Large intestine (tissue), 3 donors: ENCODE results near the gene CLMP. TPM values are rescaled to one million over a fixed set of nuclear protein-coding genes. Genes with fewer than 3 reads are reported as not detected.
"Not testable (repeated sequence)": the region's sequence is repeated elsewhere in the genome, so short reads cannot be mapped to it uniquely, and the experiment has no call there.

ENCODE experiments used
- DNase-seq, 2 donors: peaks; one replicate each; pipeline versions ENCODE4 v3.0.0 to v3.0.0-alpha.2; 2013
- H3K27ac ChIP-seq: one replicate; pipeline ENCODE4 v1.5.1; 2013; ENCODE audit warnings: low read length
- H3K27me3 ChIP-seq: 2 replicates; pipeline ENCODE4 v1.6.1; 2013; ENCODE audit warnings: low read length; ENCODE audit not compliant: control insufficient read depth, insufficient read depth
- H3K36me3 ChIP-seq: 2 replicates; pipeline ENCODE4 v1.6.1; 2013; ENCODE audit warnings: low read length; ENCODE audit not compliant: control insufficient read depth, insufficient read depth
- H3K4me1 ChIP-seq: one replicate; pipeline ENCODE4 v1.6.1; 2013; ENCODE audit warnings: low read length; ENCODE audit not compliant: control insufficient read depth, insufficient read depth
- H3K4me3 ChIP-seq: one replicate; pipeline ENCODE4 v1.5.1; 2013; ENCODE audit warnings: low read length
- H3K9me3 ChIP-seq: one replicate; pipeline ENCODE4 v1.6.1; 2013; ENCODE audit warnings: mild to moderate bottlenecking, low read depth, low read length, moderate library complexity; ENCODE audit not compliant: control insufficient read depth
- WGBS: methylation state at CpG from one replicate; pipeline ENCODE4 v1.1.5; 2013; ENCODE audit warnings: low lambda C conversion rate; ENCODE audit not compliant: insufficient coverage; 5-methylcytosine and 5-hydroxymethylcytosine counted together
- polyA plus RNA-seq: library from polyadenylated mRNA; unstranded; fragments of 120-200 nt; gene quantifications from one replicate; pipeline ENCODE4 v1.2.1, GENCODE V29; 2013

The CLMP gene
- polyA plus RNA-seq, 1 donor, result 17.5 TPM

GRCh38 chr11:123088896-123089295 is 106.2 kb downstream of the CLMP start:
- H3K27me3 ChIP-seq, DNase-seq, H3K9me3 ChIP-seq, H3K36me3 ChIP-seq, H3K4me3 ChIP-seq, H3K27ac ChIP-seq, H3K4me1 ChIP-seq: not testable (repeated sequence)
- WGBS, result no CpG with 5 or more reads among the region's 10 CpGs

GRCh38 chr11:123087657-123088056 is 107.4 kb downstream of the CLMP start:
- H3K27me3 ChIP-seq, H3K9me3 ChIP-seq, DNase-seq, H3K4me3 ChIP-seq, H3K4me1 ChIP-seq, H3K27ac ChIP-seq, H3K36me3 ChIP-seq: not testable (repeated sequence)
- WGBS, result no CpG with 5 or more reads among the region's 5 CpGs

- H3K27me3 ChIP-seq, result no peaks in the 10 kb centered on the region
- no peaks in the 10 kb centered on the region for H3K9me3 ChIP-seq
- no peak overlapping the region for H3K27ac ChIP-seq
- H3K36me3 ChIP-seq, result peaks cover 4% of the 10 kb centered on the region
- peaks cover 2% of the 10 kb centered on the region for H3K4me1 ChIP-seq
- whole genome bisulfite sequencing, result 13% methylated on average over 1 of the region's 1 CpG
- H3K4me3 ChIP-seq, result no peak overlapping the region
- DNase-seq, result no peak
Observed at GRCh38 chr11:123086305-123086704, 108.7 kb downstream of the CLMP start.

GRCh38 chr11:123085497-123085896 is 109.6 kb downstream of the CLMP start:
- Histone ChIP-seq H3K4me1 (peaks cover 2% of the 10 kb centered on the region), H3K9me3 (no peaks in the 10 kb centered on the region), H3K4me3 (no peak overlapping the region), H3K27ac (no peak overlapping the region), H3K27me3 (no peaks in the 10 kb centered on the region), H3K36me3 (peaks cover 4% of the 10 kb centered on the region)
- 100% methylated on average over 3 of the region's 5 CpGs for WGBS
- no peak for DNase-seq

GRCh38 chr11:123084454-123084853 is 110.6 kb downstream of the CLMP start:
- H3K4me1 ChIP-seq, result peaks cover 2% of the 10 kb centered on the region
- no peaks in the 10 kb centered on the region for H3K9me3 ChIP-seq
- no peaks in the 10 kb centered on the region for H3K27me3 ChIP-seq
- 100% methylated on average over 1 of the region's 7 CpGs for WGBS
- no peak overlapping the region for H3K4me3 ChIP-seq
- no peak for DNase-seq
- peaks cover 4% of the 10 kb centered on the region for H3K36me3 ChIP-seq
- H3K27ac ChIP-seq, result no peak overlapping the region

GRCh38 chr11:123083623-123084029 is 111.4 kb downstream of the CLMP start:
- Histone ChIP-seq H3K4me1 (peaks cover 2% of the 10 kb centered on the region), H3K4me3 (no peak overlapping the region), H3K27me3 (no peaks in the 10 kb centered on the region), H3K36me3 (peaks cover 4% of the 10 kb centered on the region), H3K9me3 (no peaks in the 10 kb centered on the region), H3K27ac (no peak overlapping the region)
- WGBS, result no CpG with 5 or more reads among the region's 4 CpGs
- DNase-seq, result peak; percentile 81 to 86

GRCh38 chr11:123082977-123083376 is 112.1 kb downstream of the CLMP start:
- no peak for DNase-seq
- WGBS, result 20% methylated on average over 1 of the region's 4 CpGs
- no peak overlapping the region for H3K27ac ChIP-seq
- H3K27me3 ChIP-seq, result no peaks in the 10 kb centered on the region
- H3K4me1 ChIP-seq, result peaks cover 2% of the 10 kb centered on the region
- H3K9me3 ChIP-seq, result no peaks in the 10 kb centered on the region
- H3K4me3 ChIP-seq, result no peak overlapping the region
- H3K36me3 ChIP-seq, result peaks cover 4% of the 10 kb centered on the region

- no CpG with 5 or more reads among the region's 1 CpG for WGBS
- Histone ChIP-seq H3K4me1 (peaks cover 2% of the 10 kb centered on the region), H3K9me3 (no peaks in the 10 kb centered on the region), H3K36me3 (peaks cover 4% of the 10 kb centered on the region), H3K27me3 (no peaks in the 10 kb centered on the region), H3K4me3 (no peak overlapping the region), H3K27ac (no peak overlapping the region)
- DNase-seq, result no peak
Observed at GRCh38 chr11:123080015-123080414, 115.0 kb downstream of the CLMP start.

- H3K27ac ChIP-seq, result no peak overlapping the region
- 93% methylated on average over 2 of the region's 2 CpGs for WGBS
- H3K4me3 ChIP-seq, result no peak overlapping the region
- H3K4me1 ChIP-seq, result no peaks in the 10 kb centered on the region
- H3K36me3 ChIP-seq, result peaks cover 7% of the 10 kb centered on the region
- no peaks in the 10 kb centered on the region for H3K27me3 ChIP-seq
- no peaks in the 10 kb centered on the region for H3K9me3 ChIP-seq
- no peak for DNase-seq
Observed at GRCh38 chr11:123076484-123076883, 118.6 kb downstream of the CLMP start.

- no peaks in the 10 kb centered on the region for H3K9me3 ChIP-seq
- no peak overlapping the region for H3K4me3 ChIP-seq
- no peak overlapping the region for H3K27ac ChIP-seq
- no peaks in the 10 kb centered on the region for H3K4me1 ChIP-seq
- no peak for DNase-seq
- H3K27me3 ChIP-seq, result no peaks in the 10 kb centered on the region
- no CpG with 5 or more reads among the region's 14 CpGs for WGBS
- H3K36me3 ChIP-seq, result peaks cover 7% of the 10 kb centered on the region
Observed at GRCh38 chr11:123073343-123074057, 121.5 kb downstream of the CLMP start.

GRCh38 chr11:123072762-123073161 is 122.3 kb downstream of the CLMP start:
- Histone ChIP-seq H3K36me3 (peaks cover 7% of the 10 kb centered on the region), H3K27me3 (no peaks in the 10 kb centered on the region), H3K4me3 (no peak overlapping the region), H3K9me3 (no peaks in the 10 kb centered on the region), H3K4me1 (no peaks in the 10 kb centered on the region), H3K27ac (no peak overlapping the region)
- DNase-seq, result no peak
